GM12878 (cell line): ENCODE measurements around the gene MAP4K4.

ENCODE experiments used
- CTCF ChIP-seq, 3 experiments: IDR thresholded peaks in 2 of 3; conservative IDR thresholded peaks in 1 of 3; 2 replicates each; pipeline ENCODE4 v1.5.1; 2011; ENCODE audit warnings: low read depth in 3 of 3, low read length in 3 of 3, mild to moderate bottlenecking in 3 of 3, control low read depth in 2 of 3, moderate library complexity in 2 of 3, inconsistent platforms in 1 of 3, mixed read lengths in 1 of 3; ENCODE audit not compliant: control insufficient read depth in 2 of 3, insufficient read depth in 1 of 3; ENCODE audit errors: extremely low read depth in 1 of 3
- MTA2 ChIP-seq: fragments of 450-650 bp; IDR thresholded peaks from 2 replicates; pipeline ENCODE4 v1.6.1; 2016; ENCODE audit warnings: low read depth, mild to moderate bottlenecking, moderate library complexity
- POLR2A ChIP-seq: IDR thresholded peaks from 2 replicates; pipeline ENCODE4 v1.6.1; 2011; ENCODE audit warnings: low read depth, mild to moderate bottlenecking, low read length
- RAD21 ChIP-seq: IDR thresholded peaks from 2 replicates; pipeline ENCODE4 v1.6.1; 2011; ENCODE audit warnings: mild to moderate bottlenecking, low read depth, low read length, moderate library complexity; ENCODE audit not compliant: insufficient read depth
- RFX5 ChIP-seq: IDR thresholded peaks from 2 replicates; pipeline ENCODE4 v1.6.1; 2011; ENCODE audit warnings: low read depth, low read length, improper control_type of control experiment
- TAF1 ChIP-seq: IDR thresholded peaks from 2 replicates; pipeline ENCODE4 v1.6.1; 2011; ENCODE audit warnings: mild to moderate bottlenecking, low read depth, low read length, borderline replicate concordance
- ZSCAN29 ChIP-seq: fragments of 450-650 bp; IDR thresholded peaks from 2 replicates; pipeline ENCODE4 v1.6.1; 2017; ENCODE audit warnings: mild to moderate bottlenecking, moderate library complexity

- no peak for TF ChIP-seq MTA2
- no peak for TF ChIP-seq CTCF (IDR thresholded peaks at IDR 0.05 in 2 of 3, conservative IDR thresholded peaks at IDR 0.05 in 1 of 3; ENCODE audit: control insufficient read depth in 2 of 3, extremely low read depth in 1 of 3, insufficient read depth in 1 of 3, low read depth in 3 of 3, low read length in 3 of 3)
- TF ChIP-seq RAD21, result no peak
- no peak for TF ChIP-seq RFX5
- TF ChIP-seq POLR2A, result no peak
- no peak for TF ChIP-seq ZSCAN29
- no peak for TF ChIP-seq TAF1
These were observed 75.6 kb downstream of the MAP4K4 start for GRCh38 chr2:101773137-101773536.
